T-helper 1 cell treated with Interleukin-12 subunit alpha and Interleukin-12 subunit beta and Interleukin-4 antibody, amounts not matched to agents 30 ng/mL and 1 ng/mL, for 36 hours (primary cell): ENCODE measurements around the gene SORCS3. TPM values are rescaled to one million over a fixed set of nuclear protein-coding genes. Genes with fewer than 3 reads are reported as not detected.

Source experiments
- intact Hi-C: fragments of 100-400 bp; cut with micrococcal nuclease; formaldehyde crosslinking; loops from one replicate; pipeline ENCODE4 v1.15.1; 2024
- total RNA-seq: library from RNA; stranded (reverse); gene quantifications from 2 replicates; pipeline ENCODE4 v1.2.3, GENCODE V29; 2022

SORCS3 gene
- total RNA-seq, result not detected in 2 replicates

DNA sequence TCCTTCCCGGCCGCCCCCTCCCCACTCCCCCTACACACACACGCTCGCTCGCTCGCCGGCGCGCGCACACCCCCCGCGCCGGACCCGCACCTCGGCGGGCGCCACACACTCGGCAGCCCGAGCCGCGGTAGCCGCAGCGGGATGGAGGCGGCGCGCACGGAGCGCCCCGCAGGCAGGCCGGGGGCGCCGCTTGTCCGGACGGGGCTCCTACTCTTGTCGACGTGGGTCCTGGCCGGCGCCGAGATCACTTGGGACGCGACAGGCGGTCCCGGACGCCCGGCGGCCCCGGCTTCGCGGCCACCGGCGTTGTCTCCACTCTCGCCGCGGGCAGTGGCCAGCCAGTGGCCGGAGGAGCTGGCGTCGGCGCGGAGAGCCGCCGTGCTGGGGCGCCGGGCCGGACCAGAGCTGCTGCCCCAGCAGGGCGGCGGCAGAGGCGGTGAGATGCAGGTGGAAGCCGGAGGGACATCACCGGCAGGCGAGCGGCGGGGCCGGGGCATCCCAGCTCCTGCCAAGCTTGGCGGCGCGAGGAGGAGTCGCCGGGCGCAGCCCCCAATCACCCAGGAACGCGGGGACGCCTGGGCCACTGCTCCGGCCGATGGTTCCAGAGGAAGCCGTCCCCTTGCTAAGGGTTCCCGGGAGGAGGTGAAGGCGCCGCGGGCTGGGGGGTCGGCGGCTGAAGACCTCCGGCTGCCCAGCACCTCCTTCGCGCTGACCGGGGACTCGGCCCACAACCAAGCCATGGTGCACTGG lies at the start of gene SORCS3:
SORCS3 (plus strand) TSS at position 104 of the 750 bp plus-strand sequence.
- intact Hi-C loops, result no loop called here

DNA sequence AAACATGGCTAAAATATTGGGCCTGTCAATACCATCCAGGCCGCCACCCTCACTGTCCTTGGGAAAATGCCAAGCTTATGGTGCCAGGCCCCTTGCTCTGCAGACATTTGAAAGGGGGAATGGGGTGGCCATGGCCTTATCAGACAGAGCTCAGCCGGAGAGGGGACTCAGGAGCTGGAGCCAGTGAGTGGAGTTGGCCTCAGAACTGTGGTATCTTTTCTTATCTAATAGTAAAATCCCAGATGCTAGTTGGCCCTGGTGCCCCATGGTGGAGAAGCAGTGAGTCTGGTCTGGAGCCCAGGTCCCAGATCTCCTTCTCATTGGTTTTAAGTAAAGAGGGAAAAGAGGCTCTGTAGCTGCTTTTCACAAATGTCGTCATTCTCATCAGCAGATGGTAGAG lies 49.6 kb upstream of the SORCS3 start:
- intact Hi-C loops, result no loop called here

DNA sequence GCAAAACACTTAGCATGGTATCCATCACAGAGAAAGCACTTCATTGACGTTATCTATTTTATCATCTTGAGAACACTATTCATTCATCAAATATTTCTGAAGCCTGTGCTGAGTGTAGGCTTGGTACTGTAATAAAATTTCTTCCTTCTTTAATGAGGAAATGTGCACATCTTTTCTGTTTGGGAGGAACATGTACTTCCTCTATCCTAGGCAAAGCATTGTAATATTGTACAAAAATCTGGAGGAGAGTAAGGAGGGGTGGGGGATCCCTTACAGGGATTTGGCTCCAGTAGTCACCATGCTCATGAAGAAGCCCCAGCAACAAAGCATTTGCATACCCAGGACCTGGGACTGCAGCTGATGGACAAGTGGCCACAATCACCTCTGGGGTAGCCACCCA lies 39.9 kb upstream of the SORCS3 start:
- intact Hi-C loops, result no loop called here

DNA sequence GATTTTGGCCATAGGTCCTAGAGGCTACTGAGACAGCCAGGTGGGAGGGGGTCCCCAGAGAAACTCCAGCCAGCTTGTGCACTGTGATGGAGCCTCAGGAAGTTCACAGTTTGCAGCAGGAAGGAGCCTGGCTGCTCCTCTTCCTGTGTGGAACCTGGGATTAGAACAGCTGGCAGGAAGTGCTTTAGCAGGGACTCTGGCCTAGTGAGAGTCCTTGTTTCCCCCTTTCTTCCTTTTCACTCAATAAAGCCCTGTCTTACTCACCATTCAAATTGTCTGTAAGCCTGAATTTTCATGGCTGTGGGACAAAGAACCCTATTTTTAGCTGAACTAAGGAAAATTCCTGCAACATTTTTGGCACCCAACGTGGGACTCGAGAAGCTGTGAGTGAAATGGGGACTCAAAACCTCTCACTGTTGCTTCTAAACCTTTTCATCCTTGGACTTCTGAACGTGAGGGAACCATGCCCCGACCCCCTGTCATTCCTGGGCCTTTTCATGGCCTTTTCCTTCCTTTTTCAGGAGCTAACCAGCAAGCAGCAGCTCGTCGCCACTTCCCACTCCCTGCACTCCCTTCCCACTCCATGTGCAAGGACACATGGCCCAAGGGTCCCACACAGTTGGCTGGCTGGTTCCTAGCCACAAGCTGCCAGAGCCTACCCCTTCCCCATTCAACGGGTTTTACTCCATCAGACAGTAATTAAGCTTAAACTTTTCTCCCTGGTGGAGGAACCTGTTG lies 32.8 kb upstream of the SORCS3 start:
- intact Hi-C loops, result no loop called here

DNA sequence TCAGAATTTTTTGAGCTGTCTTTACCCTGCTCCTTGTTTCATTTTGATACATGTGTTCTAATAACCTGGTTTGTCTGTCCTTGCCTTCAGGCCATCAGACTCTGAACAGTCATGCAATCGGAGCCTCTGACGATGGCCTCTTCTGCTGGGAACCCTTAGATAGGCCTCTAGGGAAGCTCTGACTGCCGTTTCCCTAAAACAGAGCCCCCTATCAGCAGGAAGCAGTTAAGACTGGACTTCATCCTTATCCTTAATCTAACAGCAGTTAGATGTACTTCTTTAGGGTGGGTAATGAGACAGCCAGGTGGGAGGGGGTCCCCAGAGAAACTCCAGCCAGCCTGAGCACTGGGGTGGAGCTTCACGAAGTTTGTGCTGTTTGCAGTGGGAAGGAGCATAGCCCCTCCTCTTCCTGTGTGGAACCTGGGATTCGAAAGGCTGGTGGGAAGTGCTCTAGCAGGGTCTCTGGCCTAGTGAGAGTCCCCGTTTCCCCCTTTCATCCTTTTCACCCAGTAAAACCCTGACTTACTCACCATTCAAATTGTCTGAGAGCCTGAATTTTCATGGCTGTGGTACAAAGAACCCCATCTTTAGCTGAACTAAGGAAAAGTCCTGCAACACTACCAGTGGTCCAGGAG lies 28.4 kb upstream of the SORCS3 start:
- intact Hi-C loops, result no loop called here

DNA sequence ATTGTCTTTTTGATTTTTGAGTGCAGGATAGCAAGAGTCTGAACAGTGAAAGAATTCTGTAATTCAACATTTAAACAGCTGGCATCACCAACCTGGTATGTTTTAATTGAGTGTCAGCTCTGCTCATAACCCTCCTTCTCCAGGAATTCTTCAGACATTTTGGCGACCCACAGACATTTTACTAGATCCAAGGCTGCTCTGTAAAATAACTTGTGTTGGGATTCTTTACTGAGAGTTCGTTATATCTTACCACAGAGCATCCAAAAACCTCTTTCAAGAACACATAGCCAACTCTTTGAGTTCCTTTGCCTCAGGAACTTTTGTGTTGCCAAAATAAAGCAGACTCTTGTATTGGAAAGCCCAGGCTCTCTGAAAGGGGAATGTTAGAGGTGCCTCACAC lies 27.7 kb upstream of the SORCS3 start:
- intact Hi-C loops, result no loop called here

DNA sequence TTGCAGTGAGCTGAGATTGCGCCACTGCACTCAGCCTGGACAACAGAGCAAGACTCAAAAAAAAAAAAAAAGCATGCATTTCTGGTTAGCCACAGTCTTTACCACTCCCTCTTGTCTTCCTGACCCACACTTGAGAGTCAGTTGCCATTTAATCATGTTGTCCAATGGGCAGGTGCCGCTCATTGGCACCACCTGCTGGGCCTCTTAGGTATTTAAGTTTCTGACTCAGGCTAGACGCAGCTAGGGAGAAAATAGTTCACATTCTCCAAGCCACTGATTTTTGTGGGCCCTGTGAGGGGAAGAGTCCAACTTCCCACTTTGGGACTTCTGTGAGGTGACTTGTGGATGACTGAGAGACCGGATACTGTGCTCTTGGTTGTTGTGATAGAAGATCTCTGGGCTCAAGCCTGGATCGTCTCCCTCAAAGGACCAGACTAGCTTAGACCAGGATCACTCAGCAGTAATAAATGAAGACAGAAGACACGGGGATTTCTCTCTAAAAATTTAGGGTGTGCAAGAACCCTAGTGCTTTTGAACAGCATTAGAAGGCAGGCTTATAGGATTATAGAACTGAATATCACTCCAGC lies 26.8 kb upstream of the SORCS3 start:
- intact Hi-C loops, result loop anchor here (2.0 kb wide), 1 partner anchor 208 kb away; no protein-coding TSS in a partner anchor

DNA sequence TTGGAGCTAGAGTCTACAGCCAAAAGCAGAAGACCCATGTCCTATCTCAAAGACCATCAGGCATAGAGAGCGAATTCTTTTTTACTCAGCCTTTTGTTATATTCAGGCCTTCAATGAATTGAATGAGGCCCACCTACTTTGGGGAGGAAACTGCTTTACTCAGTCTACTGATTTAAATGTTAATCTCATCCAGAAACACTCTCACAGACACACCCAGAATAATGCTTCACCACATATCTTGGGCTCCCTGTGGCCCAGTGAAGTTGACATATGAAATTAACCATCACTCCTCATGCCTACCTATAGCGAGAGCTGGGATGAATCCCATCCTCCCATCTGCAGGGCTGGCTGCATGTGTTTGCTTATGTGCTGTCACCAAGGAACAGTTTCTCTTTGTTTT lies 26.0 kb upstream of the SORCS3 start:
- intact Hi-C loops, result loop anchor here (2.0 kb wide), 1 partner anchor 208 kb away; no protein-coding TSS in a partner anchor

DNA sequence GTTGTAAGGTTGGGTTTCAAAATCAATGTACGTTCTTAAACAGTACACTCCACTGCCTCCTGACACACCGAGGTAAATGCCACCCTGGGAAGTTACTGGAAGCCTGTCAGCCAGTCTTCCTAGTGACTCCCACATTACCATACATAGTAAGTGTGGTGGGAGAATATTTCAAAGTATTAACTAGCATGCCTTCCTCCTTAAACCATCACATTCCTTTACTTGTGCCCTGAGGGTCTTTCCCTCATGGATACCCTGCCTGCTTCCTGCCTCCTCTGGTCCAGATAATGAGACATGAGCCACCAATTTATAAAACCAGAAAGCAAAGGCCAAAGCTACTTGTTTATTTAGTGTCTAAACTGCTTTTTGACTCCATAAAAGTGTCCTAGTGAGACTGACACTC lies 23.3 kb upstream of the SORCS3 start:
- intact Hi-C loops, result no loop called here

DNA sequence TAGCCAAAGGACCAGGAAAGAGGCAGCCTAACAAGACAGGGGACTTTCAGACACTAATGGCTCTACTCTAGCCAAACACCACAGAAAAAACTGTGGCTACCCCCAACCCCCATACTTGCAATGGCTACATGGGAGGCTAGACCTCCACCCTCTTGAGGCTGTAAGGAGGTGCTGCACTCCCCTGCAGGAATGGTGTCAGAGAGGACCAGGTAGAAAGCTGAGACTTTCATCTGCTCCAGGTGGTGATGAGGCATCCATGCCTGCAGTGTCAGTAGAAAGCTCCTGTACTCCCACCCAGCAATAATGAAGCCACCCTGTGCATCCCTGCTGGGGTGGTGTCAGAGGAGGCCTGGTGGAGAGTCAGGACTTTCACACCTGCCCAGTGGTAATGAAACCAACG lies 18.9 kb upstream of the SORCS3 start:
- intact Hi-C loops, result loop anchor here (1.0 to 2.0 kb wide), 2 partner anchors 41 to 216 kb away; no protein-coding TSS in a partner anchor

DNA sequence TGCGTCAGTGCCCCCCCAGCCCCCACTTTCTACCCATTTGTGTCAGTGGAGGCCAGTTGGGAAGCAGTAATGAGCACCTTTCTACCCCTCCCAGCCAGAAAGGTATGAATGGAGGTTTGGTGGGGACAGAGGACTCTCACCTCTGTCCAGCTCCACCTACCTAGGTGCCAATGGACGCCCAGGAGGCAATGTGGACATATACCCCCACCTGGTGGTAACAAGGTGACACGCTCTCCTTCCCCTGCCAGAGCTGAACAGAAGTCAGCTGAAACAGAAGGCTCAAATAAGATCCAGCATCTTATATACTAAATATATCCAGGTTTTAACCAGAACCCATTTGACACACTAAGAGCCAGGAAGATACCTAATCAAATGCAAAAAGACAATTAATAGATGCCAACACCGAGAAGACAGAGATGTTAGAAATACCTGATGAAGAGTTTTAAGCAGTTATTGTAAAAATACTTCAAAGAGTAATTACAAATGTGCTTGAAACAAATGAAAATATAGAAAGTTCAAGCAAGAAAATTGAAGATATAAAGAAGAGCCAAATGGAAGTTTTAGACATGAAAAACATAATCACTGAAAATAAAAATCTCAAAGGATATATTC lies 18.4 kb upstream of the SORCS3 start:
- intact Hi-C loops, result loop anchor here (1.0 to 2.0 kb wide), 2 partner anchors 42 to 216 kb away; no protein-coding TSS in a partner anchor

DNA sequence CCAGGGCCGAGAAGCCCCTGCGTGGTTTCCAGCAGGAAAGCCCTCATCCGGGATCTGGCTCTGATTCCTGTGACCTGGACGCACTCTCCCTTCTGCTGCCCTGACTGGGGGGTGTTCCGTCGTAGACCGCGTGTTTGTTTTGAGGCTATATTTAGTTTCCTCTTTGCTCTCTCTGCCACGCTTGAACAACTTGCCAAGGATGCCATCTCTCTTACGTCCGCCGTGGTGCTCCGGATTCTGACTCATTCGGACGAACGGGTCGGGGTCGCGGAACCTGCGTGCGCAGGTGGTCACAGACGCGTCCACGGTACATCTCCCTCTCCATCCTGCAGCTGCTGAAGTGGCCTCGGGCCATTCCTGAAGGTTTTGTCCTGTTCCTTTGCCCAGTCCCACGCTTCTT lies 10.4 kb upstream of the SORCS3 start:
- intact Hi-C loops, result no loop called here

DNA sequence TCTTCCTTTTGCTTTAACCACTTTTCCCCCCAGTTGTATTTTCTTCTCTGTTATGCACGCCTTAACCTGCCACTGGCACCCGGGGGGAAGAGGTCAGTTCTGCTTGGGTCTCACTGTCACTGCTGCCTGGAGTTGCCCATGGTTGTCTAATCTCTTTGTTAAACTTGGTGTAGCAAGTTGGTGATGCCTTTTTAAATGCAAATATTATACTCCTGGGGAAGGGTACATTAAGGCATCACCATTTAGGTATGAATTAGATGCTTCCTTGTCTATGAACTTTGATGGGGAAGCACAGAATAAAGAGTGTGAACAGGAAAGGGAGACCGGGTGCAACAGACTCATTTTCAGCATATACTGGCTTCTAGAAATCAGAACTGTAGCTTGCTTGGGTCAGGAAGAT lies 9.1 kb upstream of the SORCS3 start:
- intact Hi-C loops, result no loop called here

DNA sequence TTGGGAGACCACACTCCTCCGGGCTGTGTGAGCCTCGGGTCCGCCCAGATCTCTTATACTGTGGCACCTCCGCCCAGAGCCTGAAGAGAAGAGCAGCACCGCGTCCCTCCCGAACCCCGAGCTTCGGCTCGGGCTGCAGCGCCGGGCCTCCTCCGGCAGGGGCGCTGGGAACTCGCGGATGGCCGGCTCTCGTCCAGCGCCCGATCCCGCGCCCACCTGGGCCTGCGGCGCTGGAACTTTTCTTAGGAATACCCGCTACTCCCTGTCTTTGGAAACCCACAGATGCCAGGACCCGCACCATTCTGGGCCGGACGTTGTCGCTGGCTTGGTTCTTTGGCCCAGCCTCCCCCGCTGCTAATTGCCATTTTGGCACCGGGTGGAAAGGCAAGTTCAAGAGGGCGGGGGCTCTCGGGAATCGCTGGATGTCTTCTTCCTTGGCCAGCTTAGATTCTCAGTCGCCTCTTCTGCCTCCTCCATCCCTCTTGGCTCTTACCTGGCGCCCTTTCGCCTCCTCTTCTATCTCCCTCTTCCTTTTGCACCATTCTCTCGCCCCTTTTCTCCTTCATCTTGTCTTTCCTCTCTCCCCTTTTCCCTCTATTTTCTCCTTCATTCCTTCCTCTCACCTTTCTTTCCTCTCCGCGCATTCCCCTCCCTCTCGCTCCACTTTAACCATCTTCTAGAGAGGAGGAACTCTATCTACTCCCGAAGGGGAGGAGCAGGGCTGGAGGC lies 2.1 kb upstream of the SORCS3 start:
- intact Hi-C loops, result no loop called here

DNA sequence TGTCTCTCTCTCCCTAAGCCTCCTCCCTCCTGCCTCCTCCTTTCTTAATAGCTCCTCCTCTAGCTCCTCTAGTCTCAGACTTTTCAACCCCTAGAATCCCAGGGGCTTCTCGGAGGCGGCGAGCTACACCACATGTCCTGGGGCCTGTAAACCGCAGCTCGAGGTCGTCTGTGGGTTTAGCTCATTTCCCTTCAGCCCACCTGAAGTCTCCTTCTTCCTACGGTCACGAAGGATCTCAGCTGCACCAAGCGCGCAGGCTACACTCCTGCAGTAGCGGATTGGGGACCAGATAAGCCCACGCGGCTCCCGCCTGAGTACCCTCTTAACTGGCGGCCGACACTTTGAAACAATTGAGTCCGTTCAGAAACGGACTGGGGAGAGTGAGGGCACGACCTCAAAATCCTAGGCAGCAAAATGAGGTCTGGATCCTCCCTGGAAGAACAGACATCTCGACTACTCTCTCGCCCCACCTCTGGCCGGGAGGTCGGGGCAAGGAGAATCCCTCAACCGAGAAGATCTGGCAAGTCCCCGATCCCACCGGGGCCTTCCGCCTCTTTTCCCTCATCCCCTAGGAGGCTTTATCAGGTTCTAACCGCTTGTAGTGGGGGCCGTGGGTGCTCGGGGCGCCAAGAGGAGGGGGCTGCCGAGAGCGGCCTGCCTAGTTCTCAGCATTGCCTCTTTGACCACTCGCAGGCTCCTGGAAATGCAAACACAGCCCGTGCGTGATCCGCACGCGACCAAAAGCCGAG lies 1.3 kb upstream of the SORCS3 start:
- intact Hi-C loops, result no loop called here

DNA sequence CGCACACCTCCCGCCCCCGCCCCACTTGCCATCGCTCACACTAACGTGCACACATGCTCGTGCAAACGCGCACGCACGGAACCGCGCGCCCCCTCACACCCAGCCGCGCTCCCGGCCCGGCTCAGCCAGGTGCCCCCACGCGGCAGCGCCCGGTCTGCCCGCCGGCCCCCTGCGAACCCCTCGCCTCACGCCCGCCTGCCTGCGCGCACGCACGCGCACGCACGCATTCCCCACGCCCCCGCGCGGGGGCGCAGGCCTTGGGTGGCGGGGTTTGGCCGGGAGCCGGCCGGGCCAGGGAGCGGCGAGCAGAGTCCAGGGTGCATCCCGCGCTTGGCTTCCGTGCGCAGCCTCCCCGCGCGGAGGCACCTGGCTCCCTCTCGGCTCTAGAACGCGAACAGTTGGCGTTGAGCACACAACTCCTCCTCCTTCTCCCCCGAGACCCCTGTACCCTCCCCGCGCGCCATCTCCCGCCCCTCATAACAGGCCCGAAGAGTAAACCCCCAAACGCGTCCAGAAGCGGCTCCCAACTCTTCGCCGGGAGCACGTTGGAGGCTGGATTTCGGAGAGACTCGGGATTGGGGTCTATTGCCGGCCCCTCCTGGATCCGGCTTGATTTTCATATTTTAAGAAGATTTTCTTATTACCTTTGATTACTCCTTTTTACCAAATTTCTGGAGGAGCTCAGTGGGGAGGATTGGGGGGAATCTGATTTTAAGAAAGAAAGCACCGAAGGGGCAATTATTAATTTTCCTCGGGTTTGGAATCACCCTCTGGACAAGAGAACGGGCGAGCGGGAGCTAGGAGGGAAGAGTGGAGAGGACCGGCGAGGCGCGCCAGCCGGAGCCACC lies 527 bp upstream of the SORCS3 start:
- intact Hi-C loops, result no loop called here

DNA sequence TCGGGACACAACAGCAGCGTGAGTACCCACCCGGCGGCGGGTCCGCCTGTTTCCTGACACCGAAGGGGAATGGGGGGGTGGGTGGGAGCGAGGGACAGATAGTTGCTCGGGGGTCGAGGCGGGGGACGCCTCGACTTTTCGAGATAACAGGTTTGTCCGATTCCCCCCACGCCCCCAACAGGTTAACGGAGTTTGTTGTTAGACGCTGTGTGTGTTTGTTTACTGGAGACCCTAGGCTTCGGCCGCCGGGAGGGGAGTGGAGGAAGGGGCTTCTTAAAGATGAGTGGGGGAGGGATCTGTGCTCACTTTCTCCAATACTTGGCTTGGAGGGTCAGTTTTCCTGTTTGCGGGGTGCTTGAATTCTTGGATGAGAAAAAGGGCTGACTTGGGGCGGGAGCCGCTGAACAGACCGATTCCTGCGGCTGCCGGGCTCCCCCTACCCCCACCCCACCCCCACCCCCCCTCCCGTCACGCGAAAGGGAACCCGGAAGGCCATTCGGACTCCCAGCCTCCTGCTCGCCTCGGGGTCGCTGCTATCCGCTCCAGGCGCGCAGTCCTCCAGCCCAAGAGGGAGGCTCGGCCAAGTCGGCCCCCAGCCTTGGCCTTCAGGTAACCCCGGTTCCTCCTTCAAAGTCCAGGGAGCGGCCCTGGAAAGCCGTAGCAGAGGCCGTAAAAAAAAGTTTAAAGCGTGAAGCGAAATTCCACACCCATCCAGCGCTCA lies 1.0 kb downstream of the SORCS3 start:
- intact Hi-C loops, result no loop called here

DNA sequence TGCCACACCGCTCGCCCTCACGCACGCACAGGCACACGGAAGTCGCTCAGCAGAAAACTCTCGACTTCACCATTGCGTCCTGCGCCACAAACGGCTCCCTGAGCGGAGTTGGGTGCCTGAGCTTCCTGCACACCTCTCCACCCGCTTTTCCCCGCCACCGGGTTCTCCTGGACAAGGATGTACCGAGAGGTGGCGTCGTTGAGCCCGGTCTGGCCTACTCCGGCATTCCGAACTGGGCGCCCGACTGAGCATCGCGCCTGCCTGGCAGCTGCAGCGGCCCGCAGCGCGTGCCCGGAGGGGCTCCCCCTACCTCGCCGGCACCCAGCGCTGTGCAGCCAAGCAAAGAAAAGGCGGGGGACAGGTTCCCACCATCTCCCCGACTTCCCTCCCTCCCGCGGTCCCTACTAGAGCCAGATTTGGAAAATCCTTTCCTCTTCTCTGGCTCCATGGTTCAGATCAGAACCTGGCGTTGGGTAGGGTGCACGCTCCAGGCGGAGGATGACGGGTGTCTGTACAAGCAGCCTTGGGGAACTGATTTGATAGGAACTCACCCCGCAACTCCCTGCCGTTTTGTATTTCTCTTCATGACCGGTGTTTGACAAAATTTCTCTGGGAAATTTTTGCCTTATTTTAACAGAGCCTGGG lies 1.7 kb downstream of the SORCS3 start:
- intact Hi-C loops, result no loop called here
